ENCODE data around the gene CA10. TPM values are rescaled to one million over a fixed set of nuclear protein-coding genes. Genes with fewer than 3 reads are reported as not detected.

CA10 gene
- total RNA-seq, 4 donors from 2014 or later, result not detected

- TF ChIP-seq EP300 (IDR thresholded peaks at IDR 0.05), result no peak
- TF ChIP-seq POLR2A (IDR thresholded peaks at IDR 0.05; ENCODE audit: low read depth), result no peak
- no peak for TF ChIP-seq CTCF (IDR thresholded peaks at IDR 0.05)
- no peak for TF ChIP-seq POLR2AphosphoS5 (IDR thresholded peaks at IDR 0.05)
- H3K36me3 ChIP-seq, result no peaks in the 10 kb centered on the region
- no peak for DNase-seq (ENCODE audit: extremely low spot score)
- no peak overlapping the region for H3K27ac ChIP-seq (replicated peaks in 1 of 4)
- no peaks in the 10 kb centered on the region for H3K27me3 ChIP-seq
- intact Hi-C loops (cut with DNase I), result no loop called here
- H3K9me3 ChIP-seq, result peaks cover 0 to 5% (median 0%) of the 10 kb centered on the region in 4 donors
- H3K4me3 ChIP-seq, result no peak overlapping the region
- H3K4me1 ChIP-seq, result no peaks in the 10 kb centered on the region
- 92% methylated on average over 2 of the region's 2 CpGs for WGBS
Measured at GRCh38 chr17:51667706-51668083, 490.8 kb downstream of the CA10 start.

- 74% methylated on average over 1 of the region's 1 CpG for WGBS
- no peaks in the 10 kb centered on the region for H3K36me3 ChIP-seq
- no peaks in the 10 kb centered on the region for H3K27me3 ChIP-seq
- peaks cover 0 to 5% (median 0%) of the 10 kb centered on the region in 4 donors for H3K9me3 ChIP-seq
- TF ChIP-seq POLR2AphosphoS5 (IDR thresholded peaks at IDR 0.05) (no peak), CTCF (IDR thresholded peaks at IDR 0.05) (no peak), POLR2A (IDR thresholded peaks at IDR 0.05; ENCODE audit: low read depth) (no peak), EP300 (IDR thresholded peaks at IDR 0.05) (no peak)
- no peaks in the 10 kb centered on the region for H3K4me1 ChIP-seq
- intact Hi-C loops (cut with DNase I), result no loop called here
- no peak for DNase-seq (ENCODE audit: extremely low spot score)
- no peak overlapping the region for H3K27ac ChIP-seq (replicated peaks in 1 of 4)
- H3K4me3 ChIP-seq, result no peak overlapping the region
Measured at GRCh38 chr17:51666971-51667705, 491.4 kb downstream of the CA10 start.

- Histone ChIP-seq H3K4me3 (no peak overlapping the region), H3K4me1 (no peaks in the 10 kb centered on the region), H3K9me3 (no peaks in the 10 kb centered on the region), H3K27ac (replicated peaks in 1 of 4) (no peak overlapping the region), H3K36me3 (no peaks in the 10 kb centered on the region), H3K27me3 (no peaks in the 10 kb centered on the region)
- intact Hi-C loops (cut with DNase I), result no loop called here
- 70% methylated on average over 2 of the region's 2 CpGs for WGBS
- DNase-seq (ENCODE audit: extremely low spot score), result no peak
- TF ChIP-seq POLR2AphosphoS5 (IDR thresholded peaks at IDR 0.05) (no peak), EP300 (IDR thresholded peaks at IDR 0.05) (no peak), POLR2A (IDR thresholded peaks at IDR 0.05; ENCODE audit: low read depth) (no peak), CTCF (IDR thresholded peaks at IDR 0.05) (no peak)
Measured at GRCh38 chr17:51662204-51663056, 496.1 kb downstream of the CA10 start.

GRCh38 chr17:51661403-51661802 lies 497.1 kb downstream of the CA10 start:
- Histone ChIP-seq H3K27ac (replicated peaks in 1 of 4) (no peak overlapping the region), H3K4me3 (no peak overlapping the region), H3K27me3 (no peaks in the 10 kb centered on the region), H3K9me3 (no peaks in the 10 kb centered on the region), H3K4me1 (no peaks in the 10 kb centered on the region), H3K36me3 (no peaks in the 10 kb centered on the region)
- 86% methylated on average over 4 of the region's 4 CpGs for WGBS
- no peak for DNase-seq (ENCODE audit: extremely low spot score)
- intact Hi-C loops (cut with DNase I), result no loop called here
- TF ChIP-seq CTCF (IDR thresholded peaks at IDR 0.05) (no peak), EP300 (IDR thresholded peaks at IDR 0.05) (no peak), POLR2A (IDR thresholded peaks at IDR 0.05; ENCODE audit: low read depth) (no peak)
